ENCODE data around the gene ZCCHC24. TPM values are rescaled to one million over a fixed set of nuclear protein-coding genes. Genes with fewer than 3 reads are reported as not detected.

Gene ZCCHC24
- total RNA-seq, 1 donor from 2014 or later: 2.7 TPM

- DNase-seq (ENCODE audit: low read depth in 2 of 2): no peak
Observed at GRCh38 chr10:79431891-79432831, 13.3 kb downstream of the ZCCHC24 start.

- no peak for DNase-seq (ENCODE audit: low read depth in 2 of 2)
Observed at GRCh38 chr10:79431428-79431827, 14.0 kb downstream of the ZCCHC24 start.

DNA sequence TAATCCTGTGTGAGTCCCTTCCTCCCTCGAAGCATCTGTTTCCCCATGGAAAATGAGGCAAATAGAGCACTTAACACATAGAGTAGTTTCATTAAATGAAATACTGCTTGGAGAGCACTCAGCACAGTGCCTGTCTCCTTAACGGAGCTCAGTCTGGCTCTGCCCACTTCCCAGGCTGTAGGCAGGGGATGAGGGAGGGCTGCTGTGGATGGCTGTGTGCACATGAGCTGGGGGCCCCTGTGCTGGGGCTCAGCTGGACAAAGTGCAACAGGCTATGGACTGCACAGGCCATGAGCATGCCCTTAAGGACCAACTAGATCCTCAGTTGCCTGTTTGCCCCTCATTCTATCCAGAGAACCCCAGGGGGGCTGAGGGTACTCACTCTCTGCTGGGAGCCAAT is 14.5 kb downstream of the ZCCHC24 start:
- DNase-seq (ENCODE audit: low read depth in 2 of 2): no peak

GRCh38 chr10:79430325-79430905 is 15.0 kb downstream of the ZCCHC24 start:
- no peak for DNase-seq (ENCODE audit: low read depth in 2 of 2)

- DNase-seq (ENCODE audit: low read depth in 2 of 2): no peak
Observed at GRCh38 chr10:79429751-79430150, 15.7 kb downstream of the ZCCHC24 start.

GRCh38 chr10:79427965-79428364 is 17.5 kb downstream of the ZCCHC24 start:
- no peak for DNase-seq (ENCODE audit: low read depth in 2 of 2)

DNA sequence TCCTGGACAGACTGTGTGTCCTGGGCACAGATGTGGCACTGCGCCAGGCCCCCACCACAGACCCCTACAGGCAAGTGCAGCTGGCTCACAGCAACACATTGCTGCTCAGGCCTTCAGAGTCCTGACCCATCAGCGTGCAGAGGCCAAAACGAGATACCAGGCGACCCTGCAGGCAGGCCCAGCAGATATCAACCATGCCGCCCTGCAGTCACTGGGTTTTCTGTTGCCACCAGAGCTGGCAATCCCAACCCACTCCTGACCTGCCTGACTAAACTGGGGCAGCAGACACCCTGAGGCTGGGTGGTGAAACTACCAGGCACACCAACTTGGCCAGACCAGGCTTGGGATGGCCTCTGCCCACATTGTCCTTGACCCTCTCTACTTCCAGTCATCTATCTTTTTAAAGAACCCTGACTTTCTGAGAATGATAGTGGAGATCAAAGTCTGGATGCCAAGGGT is 20.3 kb downstream of the ZCCHC24 start:
- no peak for DNase-seq (ENCODE audit: low read depth in 2 of 2)

GRCh38 chr10:79424221-79425073 is 21.0 kb downstream of the ZCCHC24 start:
- no peak for DNase-seq (ENCODE audit: low read depth in 2 of 2)

GRCh38 chr10:79422178-79422892 is 23.1 kb downstream of the ZCCHC24 start:
- no peak for DNase-seq (ENCODE audit: low read depth in 2 of 2)

DNA sequence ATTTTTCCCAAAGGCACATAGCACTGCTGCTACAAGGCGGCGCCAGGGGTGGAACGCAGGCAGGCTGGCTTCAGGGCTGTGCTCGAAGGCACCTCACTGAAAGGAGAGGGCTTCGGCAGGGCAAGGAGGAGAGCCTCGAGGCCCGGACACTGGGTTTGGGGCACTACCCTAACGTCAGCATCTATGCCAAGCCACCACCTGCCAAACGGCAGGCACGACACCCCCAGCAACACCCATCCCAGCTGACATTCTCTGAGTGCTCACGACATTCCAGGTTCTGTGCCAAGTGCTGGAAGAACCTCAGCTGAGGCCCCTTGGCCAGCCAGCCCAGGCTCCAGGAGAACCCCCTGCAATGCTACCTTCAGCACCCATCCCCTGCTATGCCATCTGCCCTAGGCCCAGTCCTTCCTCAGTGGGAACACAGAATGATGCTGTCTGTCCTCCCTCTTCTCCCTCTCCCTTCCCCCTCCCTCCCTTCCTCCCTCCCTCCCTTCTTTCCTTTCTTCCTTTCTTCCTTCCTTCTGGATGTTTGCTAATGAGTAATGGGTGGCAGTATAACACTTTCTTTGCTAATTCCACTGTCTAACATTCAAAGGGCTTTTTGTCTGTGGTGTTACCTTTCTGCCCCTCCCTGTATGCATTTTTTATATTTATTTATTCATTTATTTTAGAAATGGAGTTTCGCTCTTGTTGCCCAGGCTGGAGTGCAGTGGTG is 24.3 kb downstream of the ZCCHC24 start:
- no peak for DNase-seq (ENCODE audit: low read depth in 2 of 2)

GRCh38 chr10:79418886-79419595 is 26.4 kb downstream of the ZCCHC24 start:
- no peak for DNase-seq (ENCODE audit: low read depth in 2 of 2)

DNA sequence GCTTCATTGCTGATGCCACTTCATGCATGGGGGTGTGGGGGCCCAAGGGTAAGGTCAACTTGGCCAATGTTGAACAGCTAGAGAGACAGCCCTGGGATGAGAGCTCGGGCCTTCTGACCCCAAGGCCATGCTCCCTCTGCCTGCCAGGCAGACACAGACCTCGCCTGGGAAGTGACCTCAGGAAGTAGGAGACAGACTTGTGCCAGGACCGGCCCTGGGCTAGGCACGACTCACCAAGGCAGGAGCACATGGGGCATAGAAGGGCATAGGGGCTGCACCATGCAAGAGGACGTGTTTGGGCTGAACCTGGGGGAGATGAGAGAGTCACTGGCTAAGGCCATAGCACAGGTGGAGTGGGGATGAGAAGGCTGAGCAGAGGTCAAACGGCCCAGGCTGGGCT is 27.1 kb downstream of the ZCCHC24 start:
- no peak for DNase-seq (ENCODE audit: low read depth in 2 of 2)

GRCh38 chr10:79417731-79418130 is 27.7 kb downstream of the ZCCHC24 start:
- no peak for DNase-seq (ENCODE audit: low read depth in 2 of 2)

- DNase-seq (ENCODE audit: low read depth in 2 of 2): no peak
Observed at GRCh38 chr10:79417266-79417665, 28.2 kb downstream of the ZCCHC24 start.

DNA sequence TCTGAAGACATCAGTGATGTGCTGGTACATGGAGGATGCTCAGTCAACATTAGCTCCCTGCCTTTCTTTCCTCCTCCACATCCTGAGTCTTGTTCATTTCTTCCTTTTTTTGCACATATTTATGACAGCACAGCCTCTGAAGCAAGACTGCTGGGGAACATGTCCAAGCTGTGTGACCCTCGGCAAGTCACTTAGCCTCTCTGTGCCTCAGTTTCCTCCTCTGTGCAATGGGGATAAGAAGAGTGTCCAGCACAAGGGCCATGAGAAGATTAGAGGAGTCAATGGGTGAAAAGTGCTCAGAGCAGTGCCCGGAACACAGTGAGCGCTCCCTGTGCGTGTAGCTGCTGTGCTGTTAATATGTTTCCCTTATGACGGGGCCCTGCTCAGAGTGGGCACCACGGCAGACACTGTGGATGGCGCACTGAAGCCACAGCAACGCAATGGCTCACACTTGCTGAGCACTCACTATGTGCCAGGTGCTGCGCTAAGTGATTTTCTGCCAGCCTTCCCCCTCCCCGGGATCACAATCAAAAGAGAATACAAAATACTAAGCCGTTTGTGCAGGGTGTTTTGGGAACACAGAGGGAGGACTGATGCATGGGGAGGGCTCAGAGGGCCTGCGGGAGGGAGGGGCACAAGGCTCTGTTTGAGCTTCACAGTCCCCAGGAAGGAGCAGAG is 28.7 kb downstream of the ZCCHC24 start:
- DNase-seq (ENCODE audit: low read depth in 2 of 2): no peak

DNA sequence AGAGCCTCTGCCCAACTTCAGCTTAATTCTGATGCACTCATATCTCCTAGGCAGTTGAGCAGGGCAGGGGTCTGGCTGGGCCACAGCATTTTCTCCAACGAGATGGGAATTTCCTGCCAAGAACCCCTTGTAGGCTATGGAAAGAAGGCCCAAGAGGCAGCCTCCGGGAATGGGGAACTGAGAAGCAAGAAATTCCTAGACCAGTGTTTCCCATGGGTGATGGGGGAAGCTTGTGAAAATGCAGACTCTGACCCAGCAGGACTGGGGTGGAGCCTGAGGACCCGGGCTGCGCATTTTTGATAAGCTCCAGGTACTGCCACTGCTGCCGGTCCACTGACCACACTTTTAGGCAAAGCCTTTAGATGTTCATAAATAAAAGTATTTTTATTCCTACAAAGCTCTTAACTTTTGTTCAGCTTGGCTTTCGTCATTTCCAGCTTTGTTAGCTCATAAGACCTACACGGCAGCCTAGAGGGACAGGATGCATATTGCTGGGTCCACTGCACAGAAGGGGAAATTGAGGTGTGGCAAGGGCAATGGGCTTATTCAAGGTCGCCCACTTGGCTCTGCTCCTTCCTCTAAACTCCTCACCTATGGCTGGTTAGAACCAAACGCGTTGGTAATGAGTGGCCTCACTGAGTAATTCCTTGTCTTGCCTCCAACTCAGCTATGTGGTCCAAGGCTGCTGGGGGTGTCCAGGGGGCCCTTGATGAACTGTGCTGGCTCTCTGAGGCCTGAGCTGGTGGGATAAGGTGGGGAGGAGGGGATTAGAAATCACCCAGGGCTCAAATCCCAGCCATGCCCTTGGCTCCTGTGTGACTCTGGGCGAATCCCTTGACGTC is 29.5 kb downstream of the ZCCHC24 start:
- no peak for DNase-seq (ENCODE audit: low read depth in 2 of 2)

DNA sequence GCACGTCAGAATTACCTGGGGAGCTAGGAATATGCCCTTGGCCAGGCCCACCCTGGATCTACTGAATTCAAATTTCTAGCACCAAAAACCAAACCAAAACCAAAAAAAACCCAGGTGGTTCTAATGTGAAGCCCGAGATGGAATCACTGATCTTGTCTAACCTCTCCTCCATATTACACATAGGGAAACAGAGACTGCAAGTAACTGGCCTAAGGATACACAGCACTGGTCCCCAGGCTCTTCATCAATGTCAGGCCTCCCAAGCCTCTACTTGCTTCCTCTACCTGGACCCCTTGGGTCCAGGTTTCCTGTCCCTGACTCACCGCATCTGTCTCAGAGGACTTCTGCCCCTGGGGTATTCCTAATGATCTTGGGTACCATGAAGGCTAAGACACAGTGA is 30.7 kb downstream of the ZCCHC24 start:
- DNase-seq (ENCODE audit: low read depth in 2 of 2): no peak

DNA sequence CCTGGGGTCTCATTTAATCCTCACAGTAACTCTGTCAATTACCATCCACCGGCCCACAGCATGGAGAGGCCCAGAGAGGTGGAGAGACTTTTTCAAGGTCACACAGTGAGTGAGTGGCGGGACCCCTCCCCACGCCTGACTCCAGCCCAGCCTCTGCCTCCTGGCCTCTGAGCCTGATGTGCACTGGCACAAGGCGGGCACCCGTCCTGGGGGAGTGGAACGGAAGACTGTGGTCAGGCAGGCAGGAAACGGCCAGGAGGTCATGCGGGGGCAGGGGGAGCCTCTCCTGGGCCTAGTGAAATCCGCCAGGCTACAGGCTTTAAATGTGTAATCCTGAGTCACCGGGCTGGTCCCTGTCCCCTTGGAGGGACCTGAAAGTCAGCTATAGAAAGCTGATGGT is 32.2 kb downstream of the ZCCHC24 start:
- peak in 1 of 2 donors; percentile 27 for DNase-seq (ENCODE audit: low read depth in 2 of 2)

Measured in dermis microvascular lymphatic vessel endothelial cell (primary cell).